ENCODE results near the gene FBXL20.

DNA sequence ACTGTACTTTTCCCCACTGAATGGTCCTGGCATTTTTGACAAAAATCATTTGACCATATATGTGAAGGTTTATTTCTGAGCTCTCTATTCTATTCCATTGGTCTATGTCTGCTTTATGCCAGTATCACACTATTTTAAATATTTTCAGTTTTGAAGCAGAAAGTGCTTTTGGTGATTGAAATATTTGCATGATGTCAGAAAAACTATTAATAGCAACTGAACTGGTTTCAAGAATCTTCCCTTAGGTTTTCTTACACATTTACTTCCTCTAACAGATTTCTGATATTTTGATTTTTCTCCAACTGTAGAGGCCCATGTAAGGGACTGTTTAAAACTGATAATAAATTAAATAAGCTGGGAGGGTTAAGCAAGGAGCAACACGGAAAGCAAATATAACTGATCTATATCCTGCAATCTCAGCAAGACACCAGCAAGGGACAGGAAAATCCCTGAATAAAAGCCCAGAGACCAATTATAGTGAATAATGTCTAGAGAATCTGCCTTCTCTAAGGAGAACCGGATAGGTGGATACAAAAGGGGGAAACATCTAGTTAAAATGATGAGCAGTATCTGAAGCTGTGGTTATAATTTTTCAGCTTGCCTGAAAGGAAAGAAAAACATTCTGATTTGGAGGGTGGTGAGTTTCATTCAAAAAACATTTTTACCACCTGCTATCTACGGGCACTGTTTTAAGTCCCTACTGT lies 94.8 kb downstream of the FBXL20 start:
- no peak for TF ChIP-seq EZH2 (IDR thresholded peaks at IDR 0.05; ENCODE audit: borderline replicate concordance, low read length)
- TF ChIP-seq, protein P1, sequence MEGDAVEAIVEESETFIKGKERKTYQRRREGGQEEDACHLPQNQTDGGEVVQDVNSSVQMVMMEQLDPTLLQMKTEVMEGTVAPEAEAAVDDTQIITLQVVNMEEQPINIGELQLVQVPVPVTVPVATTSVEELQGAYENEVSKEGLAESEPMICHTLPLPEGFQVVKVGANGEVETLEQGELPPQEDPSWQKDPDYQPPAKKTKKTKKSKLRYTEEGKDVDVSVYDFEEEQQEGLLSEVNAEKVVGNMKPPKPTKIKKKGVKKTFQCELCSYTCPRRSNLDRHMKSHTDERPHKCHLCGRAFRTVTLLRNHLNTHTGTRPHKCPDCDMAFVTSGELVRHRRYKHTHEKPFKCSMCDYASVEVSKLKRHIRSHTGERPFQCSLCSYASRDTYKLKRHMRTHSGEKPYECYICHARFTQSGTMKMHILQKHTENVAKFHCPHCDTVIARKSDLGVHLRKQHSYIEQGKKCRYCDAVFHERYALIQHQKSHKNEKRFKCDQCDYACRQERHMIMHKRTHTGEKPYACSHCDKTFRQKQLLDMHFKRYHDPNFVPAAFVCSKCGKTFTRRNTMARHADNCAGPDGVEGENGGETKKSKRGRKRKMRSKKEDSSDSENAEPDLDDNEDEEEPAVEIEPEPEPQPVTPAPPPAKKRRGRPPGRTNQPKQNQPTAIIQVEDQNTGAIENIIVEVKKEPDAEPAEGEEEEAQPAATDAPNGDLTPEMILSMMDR (IDR thresholded peaks at IDR 0.05; ENCODE audit: low read length): no peak

Measured in OCI-LY1 (cell line).